Vagina (tissue), 2 donors: ENCODE data around the gene CYLC2. TPM values are rescaled to one million over a fixed set of nuclear protein-coding genes. Genes with fewer than 3 reads are reported as not detected.

Experiments
- DNase-seq, 2 donors: peaks; one replicate each; pipeline ENCODE4 v3.0.0-alpha.2; 2017; ENCODE audit errors: extremely low spot score in 2 of 2
- H3K27ac ChIP-seq: fragments of 200-600 bp; sonication (generic); one replicate; pipeline ENCODE4 v1.5.1; 2019
- H3K27me3 ChIP-seq: fragments of 200-600 bp; sonication (generic); one replicate; pipeline ENCODE4 v1.5.1; 2019
- H3K36me3 ChIP-seq, 2 donors: fragments of 200-600 bp; sonication (generic); one replicate each; pipeline ENCODE4 v1.5.1; 2017 to 2019
- H3K4me1 ChIP-seq: fragments of 200-600 bp; sonication (generic); one replicate; pipeline ENCODE4 v1.5.1; 2019
- H3K4me3 ChIP-seq, 2 donors: fragments of 200-600 bp; sonication (generic); 1 replicate in 1 of 2; 2 replicates in 1 of 2; pipeline ENCODE4 v1.5.1; 2016 to 2019
- H3K9me3 ChIP-seq: fragments of 200-600 bp; sonication (generic); one replicate; pipeline ENCODE4 v1.5.1; 2019
- POLR2A ChIP-seq, 2 donors: fragments of 450-650 bp; IDR thresholded peaks; one replicate each; pipeline ENCODE4 v1.6.1; 2017; ENCODE audit warnings: antibody characterized with exemption in 2 of 2, mild to moderate bottlenecking in 2 of 2, moderate library complexity in 2 of 2
- POLR2AphosphoS5 ChIP-seq, 2 donors: sonication (generic); formaldehyde crosslinking; IDR thresholded peaks; one replicate each; pipeline ENCODE4 v1.9.0; 2017; ENCODE audit warnings: antibody characterized with exemption in 2 of 2, mild to moderate bottlenecking in 2 of 2, low read depth in 1 of 2; ENCODE audit not compliant: insufficient read depth in 1 of 2
- intact Hi-C: fragments of 100-400 bp; cut with DNase I; formaldehyde crosslinking; loops from one replicate; pipeline ENCODE4 v1.15.1; 2023
- small RNA-seq: library from RNA; depleted of rRNA; stranded (forward); fragments of <200 nt; gene quantifications from one replicate; pipeline ENCODE3, GENCODE V24; 2016
- total RNA-seq: library from RNA; depleted of rRNA; stranded (reverse); fragments of >200 nt; gene quantifications from one replicate; pipeline ENCODE4 v1.2.3, GENCODE V29; 2016
- TF ChIP-seq, protein P1 (sequence below), 3 experiments: fragments of 450-650 bp in 2 of 3; fragments of 200-600 bp in 1 of 3; sonication (generic) in 1 of 3; IDR thresholded peaks; one replicate each; pipeline ENCODE4 v1.5.1; 2017 to 2019; ENCODE audit warnings: antibody characterized with exemption in 3 of 3, mild to moderate bottlenecking in 2 of 3, moderate library complexity in 2 of 3

Gene CYLC2
- total RNA-seq, 1 donor from 2014 or later = not detected

DNA sequence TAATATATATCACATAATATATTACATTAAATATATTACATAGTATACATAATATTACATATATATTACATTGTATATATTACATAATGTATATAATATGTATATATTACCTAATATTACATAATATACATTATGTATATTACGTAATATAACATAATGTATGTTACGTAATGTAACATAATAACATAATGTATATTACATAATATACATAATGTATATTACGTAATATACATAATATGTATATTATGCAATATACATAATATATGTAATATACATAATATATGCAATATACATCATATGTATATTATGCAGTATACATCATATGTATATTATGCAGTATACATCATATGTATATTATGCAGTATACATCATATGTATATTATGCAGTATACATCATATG is 19.1 kb downstream of the CYLC2 start:
- no peaks in the 10 kb centered on the region for H3K9me3 ChIP-seq
- H3K27me3 ChIP-seq = no peaks in the 10 kb centered on the region
- TF ChIP-seq, protein P1, sequence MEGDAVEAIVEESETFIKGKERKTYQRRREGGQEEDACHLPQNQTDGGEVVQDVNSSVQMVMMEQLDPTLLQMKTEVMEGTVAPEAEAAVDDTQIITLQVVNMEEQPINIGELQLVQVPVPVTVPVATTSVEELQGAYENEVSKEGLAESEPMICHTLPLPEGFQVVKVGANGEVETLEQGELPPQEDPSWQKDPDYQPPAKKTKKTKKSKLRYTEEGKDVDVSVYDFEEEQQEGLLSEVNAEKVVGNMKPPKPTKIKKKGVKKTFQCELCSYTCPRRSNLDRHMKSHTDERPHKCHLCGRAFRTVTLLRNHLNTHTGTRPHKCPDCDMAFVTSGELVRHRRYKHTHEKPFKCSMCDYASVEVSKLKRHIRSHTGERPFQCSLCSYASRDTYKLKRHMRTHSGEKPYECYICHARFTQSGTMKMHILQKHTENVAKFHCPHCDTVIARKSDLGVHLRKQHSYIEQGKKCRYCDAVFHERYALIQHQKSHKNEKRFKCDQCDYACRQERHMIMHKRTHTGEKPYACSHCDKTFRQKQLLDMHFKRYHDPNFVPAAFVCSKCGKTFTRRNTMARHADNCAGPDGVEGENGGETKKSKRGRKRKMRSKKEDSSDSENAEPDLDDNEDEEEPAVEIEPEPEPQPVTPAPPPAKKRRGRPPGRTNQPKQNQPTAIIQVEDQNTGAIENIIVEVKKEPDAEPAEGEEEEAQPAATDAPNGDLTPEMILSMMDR (IDR thresholded peaks at IDR 0.05) = no peak
- TF ChIP-seq POLR2A (IDR thresholded peaks at IDR 0.05) (no peak), POLR2AphosphoS5 (IDR thresholded peaks at IDR 0.05; ENCODE audit: insufficient read depth in 1 of 2, low read depth in 1 of 2) (no peak)
- H3K4me3 ChIP-seq = no peak overlapping the region
- no peaks in the 10 kb centered on the region for H3K4me1 ChIP-seq
- H3K27ac ChIP-seq = no peak overlapping the region
- intact Hi-C loops = no loop called here
- DNase-seq = no peak
- no peaks in the 10 kb centered on the region for H3K36me3 ChIP-seq

DNA sequence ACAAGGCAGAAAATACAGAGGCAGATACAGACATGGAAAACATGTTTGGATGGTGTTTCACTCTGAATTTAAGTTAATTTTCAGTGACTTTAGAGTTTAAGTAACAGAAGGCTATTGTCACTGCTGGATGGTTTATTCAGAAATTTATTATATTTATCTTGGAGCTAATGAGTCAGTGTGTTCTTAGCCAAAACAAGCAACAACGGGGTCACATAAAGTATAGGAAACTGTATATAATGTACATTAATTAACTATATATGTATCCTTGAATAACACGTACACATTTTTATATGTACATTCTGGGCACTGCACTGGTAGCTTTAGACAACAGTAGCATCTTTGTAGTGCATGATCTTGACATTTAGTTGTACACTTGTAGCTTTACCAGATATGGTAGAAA is 30.7 kb downstream of the CYLC2 start:
- H3K9me3 ChIP-seq = no peaks in the 10 kb centered on the region
- no peaks in the 10 kb centered on the region for H3K4me1 ChIP-seq
- H3K27me3 ChIP-seq = no peaks in the 10 kb centered on the region
- no peak for TF ChIP-seq POLR2AphosphoS5 (IDR thresholded peaks at IDR 0.05; ENCODE audit: insufficient read depth in 1 of 2, low read depth in 1 of 2)
- no peak for TF ChIP-seq POLR2A (IDR thresholded peaks at IDR 0.05)
- TF ChIP-seq, protein P1 (IDR thresholded peaks at IDR 0.05) = no peak
- H3K4me3 ChIP-seq = no peak overlapping the region
- no peak for DNase-seq
- no peaks in the 10 kb centered on the region for H3K36me3 ChIP-seq
- intact Hi-C loops = no loop called here
- no peak overlapping the region for H3K27ac ChIP-seq

DNA sequence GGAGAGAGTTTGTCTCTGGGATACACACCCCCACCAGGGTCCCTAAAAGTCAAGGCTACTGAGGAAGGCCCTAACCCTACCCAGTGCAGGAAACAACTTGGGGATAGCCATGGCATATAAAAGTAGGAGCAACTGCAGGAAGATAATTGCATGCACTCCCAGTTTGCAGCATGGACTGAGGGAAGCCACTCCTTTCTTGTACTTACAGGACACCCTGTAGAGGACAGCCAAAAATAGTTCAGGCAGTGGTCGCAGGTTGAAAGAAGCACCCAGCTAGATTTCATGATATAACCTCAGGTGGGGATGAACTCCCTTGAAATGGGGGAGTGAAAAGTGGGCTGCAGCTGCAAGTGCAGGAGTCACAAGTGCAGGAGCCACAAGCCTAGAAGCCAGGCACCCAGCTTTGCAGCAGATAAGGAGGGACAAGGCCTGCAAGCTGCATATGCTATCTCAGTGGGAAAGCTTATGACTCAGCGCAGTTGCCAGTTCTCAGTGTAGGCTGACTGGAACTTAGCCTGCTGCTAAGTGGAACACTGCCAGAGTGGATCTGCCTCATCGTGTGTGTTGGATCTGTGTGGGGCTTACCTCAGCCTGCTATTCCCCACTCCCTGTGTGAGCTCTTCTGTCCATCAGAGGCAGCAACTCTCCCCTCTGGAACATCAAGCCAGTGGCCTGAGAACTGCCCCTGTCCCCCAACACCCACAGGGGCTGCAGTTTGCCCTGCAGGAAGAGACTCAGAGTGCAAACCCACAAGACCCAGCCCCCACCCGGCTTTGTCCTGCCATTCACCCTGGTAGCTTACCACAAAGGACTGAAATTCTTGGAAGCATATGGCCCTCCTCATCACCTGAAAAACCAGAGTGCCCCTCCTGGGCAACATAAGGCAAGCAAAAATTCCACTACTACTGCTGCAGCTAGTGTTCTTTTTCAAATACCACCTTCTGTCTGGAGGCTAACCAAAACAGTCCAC is 42.7 kb downstream of the CYLC2 start:
- DNase-seq = no peak
- Histone ChIP-seq H3K9me3 (no peaks in the 10 kb centered on the region), H3K4me1 (no peaks in the 10 kb centered on the region), H3K36me3 (no peaks in the 10 kb centered on the region), H3K4me3 (no peak overlapping the region), H3K27ac (no peak overlapping the region), H3K27me3 (no peaks in the 10 kb centered on the region)
- no peak for TF ChIP-seq POLR2A (IDR thresholded peaks at IDR 0.05)
- TF ChIP-seq POLR2AphosphoS5 (IDR thresholded peaks at IDR 0.05; ENCODE audit: insufficient read depth in 1 of 2, low read depth in 1 of 2) = no peak
- intact Hi-C loops = no loop called here

DNA sequence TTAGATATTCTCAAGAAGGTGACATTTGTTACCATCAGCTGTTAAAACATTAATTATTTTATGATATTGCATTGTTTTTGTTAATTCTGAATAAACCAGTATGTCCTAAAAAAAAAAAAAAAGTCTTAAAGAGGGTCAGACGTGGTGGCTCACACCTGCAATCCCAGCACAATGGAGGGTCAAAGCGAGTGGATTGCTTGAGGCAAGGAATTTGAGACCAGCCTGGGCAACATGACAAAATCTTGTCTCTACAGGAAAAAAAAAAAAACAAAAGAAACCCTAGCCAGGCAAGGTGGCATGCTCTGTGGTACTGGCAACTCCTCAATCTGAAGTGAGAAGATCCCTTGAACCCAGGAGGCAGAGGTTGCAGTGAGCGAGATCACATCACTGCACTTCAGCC is 46.8 kb downstream of the CYLC2 start:
- Histone ChIP-seq H3K36me3 (no peaks in the 10 kb centered on the region), H3K27me3 (no peaks in the 10 kb centered on the region), H3K4me3 (no peak overlapping the region), H3K27ac (no peak overlapping the region), H3K9me3 (no peaks in the 10 kb centered on the region), H3K4me1 (no peaks in the 10 kb centered on the region)
- intact Hi-C loops = no loop called here
- TF ChIP-seq, protein P1 (IDR thresholded peaks at IDR 0.05) = no peak
- TF ChIP-seq POLR2A (IDR thresholded peaks at IDR 0.05) (no peak), POLR2AphosphoS5 (IDR thresholded peaks at IDR 0.05; ENCODE audit: insufficient read depth in 1 of 2, low read depth in 1 of 2) (no peak)
- DNase-seq = no peak

Small RNAs within 50 kb of the gene (small RNA-seq; reads per million reads assigned to genes)
- not detected for gene AL589823.1
